HepG2 (cell line): Measurements from ENCODE around the gene NKX2-2. TPM values are rescaled to one million over a fixed set of nuclear protein-coding genes. Genes with fewer than 3 reads are reported as not detected.

Experiments used
- ATAC-seq: fragments of 200-7000 bp; cut with Tn5 transposase; 3 replicates; pipeline ENCODE4 v1.9.1; 2020; ENCODE audit warnings: mild to moderate bottlenecking, moderate library complexity
- BruUV-seq: library from RNA; stranded (reverse); fragments of 400-500 nt; replicated peaks from 2 replicates; lab custom pipeline; 2021; lab: Mats Ljungman, UMichigan
- CTCF ChIA-PET: fragments of 300-600 bp; formaldehyde crosslinking; extraction: SDS; loops from one replicate; lab custom pipeline; 2021; ENCODE audit warnings: low total read pairs, inconsistent platforms, low intra/inter-chr PET ratio; lab: Yijun Ruan, JAX
- POLR2A ChIA-PET: fragments of 350-600 bp; sonication (Branson Sonifier 250); formaldehyde crosslinking; loops from one replicate; lab custom pipeline; 2020; ENCODE audit warnings: antibody characterized with exemption, inconsistent platforms; lab: Yijun Ruan, JAX
- DNase-seq: peaks from one replicate; pipeline ENCODE4 v3.0.0-alpha.2; 2015; ENCODE audit warnings: low spot score
- FAIRE-seq: peaks from 3 replicates; lab custom pipeline; 2011; peaks lifted over from hg19 to GRCh38; lab: Jason Lieb, UNC
- H2AFZ ChIP-seq: one replicate; pipeline ENCODE4 v1.6.1; 2011; ENCODE audit warnings: low read length, inconsistent platforms
- H3K27ac ChIP-seq: fragments of 300-600 bp; 3 replicates; pipeline ENCODE4 v1.8.0; 2011; ENCODE audit warnings: mixed run types, mild to moderate bottlenecking, mixed read lengths, low read length, inconsistent platforms; ENCODE audit not compliant: insufficient read depth; ENCODE audit errors: extremely low read length
- H3K27me3 ChIP-seq, 2 experiments: fragments of 200-600 bp in 1 of 2; 2 replicates in 1 of 2; 3 replicates in 1 of 2; pipeline versions ENCODE4 v1.6.0 to v1.8.0; 2011; ENCODE audit warnings: low read length in 2 of 2, mild to moderate bottlenecking in 2 of 2, moderate library complexity in 2 of 2, inconsistent platforms in 1 of 2; ENCODE audit not compliant: insufficient read depth in 2 of 2, control insufficient read depth in 1 of 2
- H3K36me3 ChIP-seq, 2 experiments: fragments of 200-600 bp in 1 of 2; replicated peaks in 1 of 2; 2 replicates in 1 of 2; 3 replicates in 1 of 2; pipeline versions ENCODE4 v1.5.1 to v1.8.0; 2011; ENCODE audit warnings: low read length in 2 of 2, inconsistent platforms in 1 of 2; ENCODE audit not compliant: insufficient read depth in 2 of 2, control insufficient read depth in 1 of 2
- H3K4me1 ChIP-seq: 2 replicates; pipeline ENCODE4 v1.5.1; 2012; ENCODE audit warnings: low read length, inconsistent platforms; ENCODE audit not compliant: insufficient read depth
- H3K4me2 ChIP-seq: 2 replicates; pipeline ENCODE4 v1.6.0; 2011; ENCODE audit warnings: low read depth, low read length, inconsistent platforms
- H3K4me3 ChIP-seq, 3 experiments: fragments of 200-600 bp in 1 of 3; sonication (generic), shearing (Covaris generic) in 1 of 3; replicated peaks in 1 of 3; 2 replicates each; pipeline ENCODE4 v1.5.1; 2011 to 2016; ENCODE audit warnings: low read length in 3 of 3, inconsistent platforms in 2 of 3, low read depth in 2 of 3, mild to moderate bottlenecking in 2 of 3, control low read depth in 1 of 3, mixed read lengths in 1 of 3; ENCODE audit not compliant: insufficient read depth in 1 of 3
- H3K79me2 ChIP-seq: one replicate; pipeline ENCODE4 v1.6.1; 2011; ENCODE audit warnings: low read length, inconsistent platforms; ENCODE audit not compliant: insufficient read depth
- H3K9ac ChIP-seq: 2 replicates; pipeline ENCODE4 v1.6.0; 2011; ENCODE audit warnings: mild to moderate bottlenecking, low read depth, low read length, inconsistent platforms; ENCODE audit not compliant: insufficient read depth
- H3K9me3 ChIP-seq: 2 replicates; pipeline ENCODE4 v1.5.1; 2012; ENCODE audit warnings: mild to moderate bottlenecking, low read length
- H4K20me1 ChIP-seq: 2 replicates; pipeline ENCODE4 v1.6.0; 2011; ENCODE audit warnings: inconsistent platforms, mild to moderate bottlenecking, low read length, moderate library complexity; ENCODE audit not compliant: insufficient read depth
- BCL6 ChIP-seq: IDR thresholded peaks from 2 replicates; pipeline ENCODE4 v1.6.1; 2016; ENCODE audit warnings: missing genetic modification reagents, missing compliant biosample characterization
- DMTF1 ChIP-seq: sonication (generic); formaldehyde crosslinking; IDR thresholded peaks from 2 replicates; pipeline ENCODE4 v1.4.0; 2020; ENCODE audit warnings: mild to moderate bottlenecking, missing genetic modification reagents
- KLF13 ChIP-seq: sonication (generic); formaldehyde crosslinking; IDR thresholded peaks from 2 replicates; pipeline ENCODE4 v1.4.0; 2020; ENCODE audit warnings: mild to moderate bottlenecking, missing genetic modification reagents
- NBN ChIP-seq: fragments of 450-650 bp; conservative IDR thresholded peaks from 2 replicates; pipeline ENCODE4 v1.6.1; 2017
- PLSCR1 ChIP-seq: sonication (generic); formaldehyde crosslinking; IDR thresholded peaks from 2 replicates; pipeline ENCODE4 v1.5.0; 2020; ENCODE audit warnings: missing genetic modification reagents, mild to moderate bottlenecking, borderline replicate concordance
- RFX5 ChIP-seq: IDR thresholded peaks from 2 replicates; pipeline ENCODE4 v1.6.1; 2011; ENCODE audit warnings: low read depth, low read length, improper control_type of control experiment
- SIX1 ChIP-seq: sonication (generic); formaldehyde crosslinking; IDR thresholded peaks from 2 replicates; pipeline ENCODE4 v1.4.0; 2020; ENCODE audit warnings: missing genetic modification reagents, borderline replicate concordance
- TAF15 ChIP-seq: fragments of 200-400 bp; formaldehyde crosslinking; IDR thresholded peaks from one replicate; pipeline ENCODE4 v1.6.1; 2018; ENCODE audit warnings: mild to moderate bottlenecking, low read depth, low read length; ENCODE audit not compliant: poor library complexity, severe bottlenecking
- ZFAT ChIP-seq: sonication (generic); formaldehyde crosslinking; conservative IDR thresholded peaks from 2 replicates; pipeline ENCODE4 v1.8.1; 2023; ENCODE audit warnings: missing genetic modification reagents, inconsistent platforms
- ZNF274 ChIP-seq: sonication (generic); formaldehyde crosslinking; IDR thresholded peaks from 2 replicates; pipeline ENCODE4 v1.5.1; 2020; ENCODE audit warnings: mild to moderate bottlenecking, missing genetic modification reagents
- ZNF337 ChIP-seq: sonication (generic); formaldehyde crosslinking; IDR thresholded peaks from 2 replicates; pipeline ENCODE4 v1.5.1; 2020; ENCODE audit warnings: missing genetic modification reagents, low read depth, mild to moderate bottlenecking, borderline replicate concordance
- ZNF530 ChIP-seq: sonication (generic); formaldehyde crosslinking; IDR thresholded peaks from 2 replicates; pipeline ENCODE4 v1.5.0; 2020; ENCODE audit warnings: low read depth, mild to moderate bottlenecking, missing genetic modification reagents
- WGBS: methylation state at CpG from one replicate; pipeline ENCODE4 v1.1.6; 2017; ENCODE audit warnings: low lambda C conversion rate; 5-methylcytosine and 5-hydroxymethylcytosine counted together
- in situ Hi-C: cut with HindIII; loops from 2 replicates; pipeline ENCODE4 v1.10.0; 2017; ENCODE audit warnings: low pct_unique_long_range_greater_than_20kb; ENCODE audit not compliant: extremely low pct_ligation_motif_present
- intact Hi-C: fragments of 100-400 bp; cut with micrococcal nuclease; formaldehyde crosslinking; loops from one replicate; pipeline ENCODE4 v1.10.0; 2022; ENCODE audit not compliant: unreplicated experiment
- polyA plus RNA-seq, 8 experiments: library from polyadenylated mRNA; depleted of rRNA in 3 of 8; stranded (reverse) in 7 of 8; unstranded in 1 of 8; fragments of >200 nt; fragmentation: Illumina TruSeq in 4 of 8; extraction: Trizol in 4 of 8; gene quantifications; 2 replicates each; pipeline versions ENCODE4 v1.2.1 to v1.2.3, GENCODE V29; 2011 to 2016; ENCODE audit warnings: low read depth in 4 of 8, missing spikeins in 1 of 8, mixed read lengths in 1 of 8; ENCODE audit not compliant: insufficient read depth in 1 of 8
- total RNA-seq, 5 experiments: library from RNA; depleted of rRNA; stranded (reverse); fragments of >200 nt; fragmentation: Illumina TruSeq; extraction: Trizol; gene quantifications; 2 replicates each; pipeline ENCODE4 v1.2.3, GENCODE V29; 2016; ENCODE audit warnings: low read depth in 1 of 5

NKX2-2 gene
- total and polyA plus RNA-seq, 2 of the 13 experiments (the other 11 are each of a cell fraction or from before 2014, with no cell fraction given) = not detected

- POLR2A ChIA-PET = no interaction called here
- Histone ChIP-seq H3K79me2 (no peaks in the 10 kb centered on the region), H3K4me2 (no peak overlapping the region), H3K4me1 (peaks cover 14% of the 10 kb centered on the region)
- CTCF ChIA-PET = no interaction called here
- BruUV-seq = no TSS peak
- intact Hi-C loops = no loop called here
- FAIRE-seq = no peak
- TF ChIP-seq BCL6 (CRISPR knock-in tag) = no peak
- TF ChIP-seq SIX1 (CRISPR knock-in tag) = no peak
- no peak for TF ChIP-seq RFX5
- TF ChIP-seq TAF15 = no peak
- TF ChIP-seq ZNF530 (CRISPR knock-in tag) = no peak
- TF ChIP-seq, all 625 proteins: peak for 0
- WGBS = 31% methylated on average over 5 of the region's 5 CpGs
- no peak for ATAC-seq
- in situ Hi-C loops = no loop called here
- no peak overlapping the region for H3K4me3 ChIP-seq
- H3K27ac ChIP-seq = no peak overlapping the region
- no peaks in the 10 kb centered on the region for H3K9me3 ChIP-seq
- no peak overlapping the region for H2AFZ ChIP-seq
- H3K36me3 ChIP-seq = no peaks in the 10 kb centered on the region
- DNase-seq = no peak
- H4K20me1 ChIP-seq = no peaks in the 10 kb centered on the region
- no peak overlapping the region for H3K9ac ChIP-seq
- H3K27me3 ChIP-seq = peaks cover 4 to 27% of the 10 kb centered on the region in 2 experiments; a peak in 2 of 5 replicates
Measured at GRCh38 chr20:21562656-21563055, 48.8 kb upstream of the NKX2-2 start.

- CTCF ChIA-PET = no interaction called here
- Histone ChIP-seq H3K27ac (no peak overlapping the region), H2AFZ (no peak overlapping the region), H3K4me3 (no peak overlapping the region)
- no peak for FAIRE-seq
- TF ChIP-seq ZNF337 (CRISPR knock-in tag) = no peak
- no peak for TF ChIP-seq NBN
- TF ChIP-seq PLSCR1 = no peak
- no peak for TF ChIP-seq DMTF1
- TF ChIP-seq ZNF274 (CRISPR knock-in tag) = no peak
- TF ChIP-seq ZFAT (CRISPR knock-in tag) = no peak
- TF ChIP-seq KLF13 (CRISPR knock-in tag) = no peak
- TF ChIP-seq, all 625 proteins: peak for 0
- Histone ChIP-seq H3K9me3 (no peaks in the 10 kb centered on the region), H3K36me3 (no peaks in the 10 kb centered on the region), H3K27me3 (peaks cover 5 to 53% of the 10 kb centered on the region in 2 experiments; a peak in 3 of 5 replicates), H4K20me1 (no peaks in the 10 kb centered on the region), H3K9ac (no peak overlapping the region), H3K79me2 (no peaks in the 10 kb centered on the region), H3K4me2 (no peak overlapping the region), H3K4me1 (peaks cover 7% of the 10 kb centered on the region)
- no TSS peak for BruUV-seq
- ATAC-seq = no peak
- in situ Hi-C loops = no loop called here
- no peak for DNase-seq
- 1% methylated on average over 7 of the region's 7 CpGs for WGBS
- POLR2A ChIA-PET = no interaction called here
- intact Hi-C loops = no loop called here
Measured at GRCh38 chr20:21559305-21559704, 45.4 kb upstream of the NKX2-2 start.
